HCT116 (cell line): Measurements from ENCODE around the gene BMERB1.

Source experiments
- ATF3 ChIP-seq: IDR thresholded peaks from 2 replicates; pipeline ENCODE4 v1.6.1; 2012
- CTCF ChIP-seq, 3 experiments: fragments of 200-600 bp in 1 of 3; sonication (generic) in 1 of 3; IDR thresholded peaks in 2 of 3; conservative IDR thresholded peaks in 1 of 3; 2 replicates each; pipeline ENCODE4 v1.5.1; 2012 to 2017; ENCODE audit warnings: low read depth in 2 of 3, low read length in 2 of 3, antibody characterized with exemption in 1 of 3, borderline replicate concordance in 1 of 3, control low read depth in 1 of 3, mild to moderate bottlenecking in 1 of 3, mixed read lengths in 1 of 3, mixed run types in 1 of 3, moderate library complexity in 1 of 3; ENCODE audit not compliant: insufficient read depth in 1 of 3
- EGR1 ChIP-seq: IDR thresholded peaks from 2 replicates; pipeline ENCODE4 v1.6.1; 2012; ENCODE audit warnings: low read depth
- EZH2phosphoT487 ChIP-seq: fragments of 200-600 bp; IDR thresholded peaks from 2 replicates; pipeline ENCODE4 v1.6.1; 2018; ENCODE audit warnings: antibody characterized with exemption, borderline replicate concordance
- MAX ChIP-seq: IDR thresholded peaks from 2 replicates; pipeline ENCODE4 v1.6.1; 2012
- POLR2AphosphoS5 ChIP-seq: IDR thresholded peaks from 2 replicates; pipeline ENCODE4 v1.6.1; 2011; ENCODE audit warnings: mild to moderate bottlenecking, low read depth, low read length, moderate library complexity
- SP1 ChIP-seq: IDR thresholded peaks from 2 replicates; pipeline ENCODE4 v1.6.1; 2012; ENCODE audit warnings: low read depth
- ZBTB33 ChIP-seq: IDR thresholded peaks from 2 replicates; pipeline ENCODE4 v1.6.1; 2011; ENCODE audit warnings: mild to moderate bottlenecking, low read length, moderate library complexity; ENCODE audit not compliant: insufficient replicate concordance; ENCODE audit errors: extremely low read depth

GRCh38 chr16:15444264-15444663 lies 9.9 kb downstream of the BMERB1 start:
- TF ChIP-seq POLR2AphosphoS5 (no peak), CTCF (IDR thresholded peaks at IDR 0.05 in 2 of 3, conservative IDR thresholded peaks at IDR 0.05 in 1 of 3; ENCODE audit: borderline replicate concordance in 1 of 3, insufficient read depth in 1 of 3, low read depth in 2 of 3, low read length in 2 of 3) (no peak), SP1 (no peak), EZH2phosphoT487 (no peak), EGR1 (no peak), ZBTB33 (no peak), ATF3 (no peak), MAX (no peak)
